SK-N-SH treated with all-trans-retinoic acid at 6 μM for 48 hours (cell line): ENCODE measurements around the gene CNTN2.

Experiments
- RARB ChIP-seq: fragments of 250-450 bp; sonication (Bioruptor Pico); IDR thresholded peaks from 2 replicates; pipeline ENCODE4 v1.8.0; 2021; ENCODE audit warnings: mild to moderate bottlenecking, moderate library complexity
- ZNF8 ChIP-seq: fragments of 450-650 bp; formaldehyde crosslinking; IDR thresholded peaks from 2 replicates; pipeline ENCODE4 v1.5.0; 2020; ENCODE audit warnings: mild to moderate bottlenecking, moderate library complexity
- TF ChIP-seq, protein P1 (sequence below): fragments of 250-450 bp; sonication (Bioruptor Pico); IDR thresholded peaks from 2 replicates; pipeline ENCODE4 v1.8.0; 2020; ENCODE audit warnings: mild to moderate bottlenecking, moderate library complexity, borderline replicate concordance

DNA sequence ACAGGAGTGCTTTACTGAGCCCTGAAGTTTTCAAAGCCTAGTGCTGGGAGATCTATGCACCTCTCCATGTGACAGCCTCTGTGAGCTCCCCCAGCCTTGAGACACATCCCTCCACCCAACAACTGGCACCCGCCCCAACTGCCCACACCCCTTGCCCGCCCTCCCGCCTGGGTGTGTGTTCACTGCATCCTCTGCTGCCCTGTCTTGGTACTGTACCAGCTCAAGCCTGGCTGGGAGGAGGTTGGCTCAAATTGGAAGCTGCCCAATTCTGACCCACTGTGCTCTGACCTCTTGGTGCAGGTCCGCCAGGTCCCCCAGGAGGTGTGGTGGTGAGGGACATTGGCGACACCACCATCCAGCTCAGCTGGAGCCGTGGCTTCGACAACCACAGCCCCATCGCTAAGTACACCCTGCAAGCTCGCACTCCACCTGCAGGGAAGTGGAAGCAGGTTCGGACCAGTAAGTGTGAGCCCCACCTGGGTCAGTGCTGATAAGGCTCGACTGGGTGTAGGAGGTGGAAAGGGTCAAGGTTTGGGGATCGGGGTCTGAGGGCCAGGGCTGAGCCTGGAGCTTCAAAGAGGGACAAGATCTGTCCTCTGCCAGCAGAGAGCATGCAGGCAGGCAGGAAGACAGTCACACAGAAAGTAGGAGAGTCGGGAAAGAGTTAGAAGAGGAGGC is 23.3 kb downstream of the CNTN2 start:
- TF ChIP-seq ZNF8 (CRISPR knock-in tag) (no peak), RARB (CRISPR knock-in tag) (no peak)
- TF ChIP-seq, protein P1, sequence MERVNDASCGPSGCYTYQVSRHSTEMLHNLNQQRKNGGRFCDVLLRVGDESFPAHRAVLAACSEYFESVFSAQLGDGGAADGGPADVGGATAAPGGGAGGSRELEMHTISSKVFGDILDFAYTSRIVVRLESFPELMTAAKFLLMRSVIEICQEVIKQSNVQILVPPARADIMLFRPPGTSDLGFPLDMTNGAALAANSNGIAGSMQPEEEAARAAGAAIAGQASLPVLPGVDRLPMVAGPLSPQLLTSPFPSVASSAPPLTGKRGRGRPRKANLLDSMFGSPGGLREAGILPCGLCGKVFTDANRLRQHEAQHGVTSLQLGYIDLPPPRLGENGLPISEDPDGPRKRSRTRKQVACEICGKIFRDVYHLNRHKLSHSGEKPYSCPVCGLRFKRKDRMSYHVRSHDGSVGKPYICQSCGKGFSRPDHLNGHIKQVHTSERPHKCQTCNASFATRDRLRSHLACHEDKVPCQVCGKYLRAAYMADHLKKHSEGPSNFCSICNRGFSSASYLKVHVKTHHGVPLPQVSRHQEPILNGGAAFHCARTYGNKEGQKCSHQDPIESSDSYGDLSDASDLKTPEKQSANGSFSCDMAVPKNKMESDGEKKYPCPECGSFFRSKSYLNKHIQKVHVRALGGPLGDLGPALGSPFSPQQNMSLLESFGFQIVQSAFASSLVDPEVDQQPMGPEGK (CRISPR knock-in tag): no peak
